Karpas-422 (cell line): ENCODE measurements around the gene MPPED2. TPM values are rescaled to one million over a fixed set of nuclear protein-coding genes. Genes with fewer than 3 reads are reported as not detected.

Source experiments
- DNase-seq: peaks from one replicate; pipeline ENCODE4 v3.0.0-alpha.2; 2015
- H2AFZ ChIP-seq: fragments of 200-600 bp; sonication (generic); 2 replicates; pipeline ENCODE4 v1.6.1; 2014; ENCODE audit warnings: antibody characterized with exemption, low read length, mixed read lengths
- H3K27ac ChIP-seq: fragments of 200-600 bp; sonication (generic); 2 replicates; pipeline ENCODE4 v1.5.1; 2014; ENCODE audit warnings: mild to moderate bottlenecking, low read length, moderate library complexity
- H3K27me3 ChIP-seq: fragments of 200-600 bp; sonication (generic); 2 replicates; pipeline ENCODE4 v1.6.1; 2014; ENCODE audit warnings: low read length, mixed read lengths
- H3K36me3 ChIP-seq: fragments of 200-600 bp; sonication (generic); 2 replicates; pipeline ENCODE4 v1.6.1; 2014; ENCODE audit warnings: low read length, mixed read lengths; ENCODE audit not compliant: insufficient read depth
- H3K4me1 ChIP-seq: fragments of 200-600 bp; sonication (generic); 2 replicates; pipeline ENCODE4 v1.6.1; 2014; ENCODE audit warnings: mild to moderate bottlenecking, low read length, mixed read lengths
- H3K4me2 ChIP-seq: fragments of 200-600 bp; sonication (generic); 2 replicates; pipeline ENCODE4 v1.6.1; 2014; ENCODE audit warnings: low read length, low read depth, mild to moderate bottlenecking; ENCODE audit not compliant: poor library complexity, severe bottlenecking
- H3K4me3 ChIP-seq: fragments of 200-600 bp; sonication (generic); 2 replicates; pipeline ENCODE4 v1.5.1; 2014; ENCODE audit warnings: mild to moderate bottlenecking, antibody characterized with exemption, low read length, mixed read lengths
- H3K79me2 ChIP-seq: fragments of 200-600 bp; sonication (generic); 2 replicates; pipeline ENCODE4 v1.6.1; 2014; ENCODE audit warnings: mild to moderate bottlenecking, low read length, mixed read lengths
- H3K9ac ChIP-seq: fragments of 200-600 bp; sonication (generic); 2 replicates; pipeline ENCODE4 v1.6.0; 2014; ENCODE audit warnings: low read length
- H3K9me2 ChIP-seq: fragments of 200-600 bp; sonication (generic), shearing (Covaris generic); replicated peaks from 2 replicates; pipeline ENCODE4 v1.6.0; 2014; ENCODE audit warnings: mild to moderate bottlenecking, low read length, moderate library complexity; ENCODE audit not compliant: insufficient read depth
- H3K9me3 ChIP-seq: fragments of 300-700, 200-600 bp; sonication (generic); 2 replicates; pipeline ENCODE4 v1.6.1; 2014; ENCODE audit warnings: low read length, mixed read lengths
- H4K20me1 ChIP-seq: fragments of 200-600 bp; sonication (generic); 2 replicates; pipeline ENCODE4 v1.6.1; 2014; ENCODE audit warnings: mild to moderate bottlenecking, antibody characterized with exemption, low read length, low read depth; ENCODE audit not compliant: insufficient read depth
- total RNA-seq: library from RNA; depleted of rRNA; stranded (reverse); fragments of >200 nt; shearing (Covaris generic); gene quantifications from 2 replicates; pipeline ENCODE4 v1.2.3, GENCODE V29; 2014; ENCODE audit warnings: low replicate concordance

The MPPED2 gene
- total RNA-seq, 1 experiment from 2014 or later, result not detected

- Histone ChIP-seq H3K4me3 (no peak overlapping the region), H3K27ac (no peak overlapping the region), H3K79me2 (no peaks in the 10 kb centered on the region), H4K20me1 (no peaks in the 10 kb centered on the region), H3K9ac (no peak overlapping the region), H2AFZ (no peak overlapping the region), H3K4me1 (no peaks in the 10 kb centered on the region), H3K36me3 (no peaks in the 10 kb centered on the region), H3K4me2 (no peak overlapping the region), H3K9me2 (no peaks in the 10 kb centered on the region), H3K27me3 (no peaks in the 10 kb centered on the region), H3K9me3 (no peaks in the 10 kb centered on the region)
- no peak for DNase-seq
These were observed 89.2 kb downstream of the MPPED2 start for GRCh38 chr11:30496935-30497334.

DNA sequence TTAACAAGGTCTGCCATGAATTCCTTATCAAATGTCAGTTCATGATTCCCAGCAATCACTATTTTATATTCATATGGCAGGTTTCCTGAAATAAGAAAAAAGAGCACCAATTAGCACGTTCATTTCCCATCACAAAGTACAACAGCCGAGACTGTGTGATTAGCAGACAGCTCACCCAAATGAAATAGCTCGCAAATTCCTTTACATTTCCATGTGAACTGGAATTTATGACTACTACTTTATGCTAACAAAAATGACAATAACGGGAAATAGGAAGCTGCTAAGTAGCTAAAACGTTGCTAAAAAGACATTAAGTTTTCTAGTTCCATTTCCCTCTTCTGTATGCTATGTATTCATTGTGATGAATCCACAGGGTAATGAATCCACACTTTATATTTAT is 90.7 kb downstream of the MPPED2 start:
- Histone ChIP-seq H3K27me3 (no peaks in the 10 kb centered on the region), H3K79me2 (no peaks in the 10 kb centered on the region), H3K4me3 (no peak overlapping the region), H3K9me2 (no peaks in the 10 kb centered on the region), H3K9me3 (no peaks in the 10 kb centered on the region), H3K9ac (no peak overlapping the region), H2AFZ (no peak overlapping the region), H3K4me1 (no peaks in the 10 kb centered on the region), H3K4me2 (no peak overlapping the region), H3K27ac (no peak overlapping the region), H3K36me3 (no peaks in the 10 kb centered on the region), H4K20me1 (no peaks in the 10 kb centered on the region)
- DNase-seq, result no peak

DNA sequence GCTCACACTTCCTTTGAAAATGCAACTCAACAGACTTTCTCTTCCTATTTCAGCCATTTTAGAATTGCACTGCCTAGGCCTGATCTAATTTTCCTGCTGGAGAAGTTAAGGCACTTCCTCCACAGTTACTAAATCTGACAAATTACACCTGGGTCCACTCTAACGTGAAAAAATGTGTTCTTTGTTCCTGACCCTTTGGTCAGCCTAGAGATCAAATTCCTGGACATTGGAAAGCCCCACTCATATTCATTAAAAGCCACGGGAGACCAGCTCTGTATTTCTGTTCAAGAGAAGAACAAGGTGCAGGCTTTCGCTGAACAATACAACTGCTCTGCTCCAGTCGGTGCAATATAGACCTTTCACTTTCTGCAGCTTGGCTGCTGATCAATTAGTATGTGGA is 96.6 kb downstream of the MPPED2 start:
- H3K4me2 ChIP-seq, result no peak overlapping the region
- H3K27me3 ChIP-seq, result no peaks in the 10 kb centered on the region
- H3K27ac ChIP-seq, result no peak overlapping the region
- H3K4me3 ChIP-seq, result no peak overlapping the region
- no peaks in the 10 kb centered on the region for H3K9me2 ChIP-seq
- no peaks in the 10 kb centered on the region for H3K4me1 ChIP-seq
- no peaks in the 10 kb centered on the region for H3K79me2 ChIP-seq
- H2AFZ ChIP-seq, result no peak overlapping the region
- H3K36me3 ChIP-seq, result no peaks in the 10 kb centered on the region
- no peaks in the 10 kb centered on the region for H3K9me3 ChIP-seq
- DNase-seq, result no peak
- no peak overlapping the region for H3K9ac ChIP-seq
- H4K20me1 ChIP-seq, result no peaks in the 10 kb centered on the region

GRCh38 chr11:30489076-30489475 is 97.1 kb downstream of the MPPED2 start:
- DNase-seq, result no peak
- no peak overlapping the region for H2AFZ ChIP-seq

GRCh38 chr11:30488304-30488998 is 97.7 kb downstream of the MPPED2 start:
- no peaks in the 10 kb centered on the region for H4K20me1 ChIP-seq
- no peaks in the 10 kb centered on the region for H3K4me1 ChIP-seq
- no peaks in the 10 kb centered on the region for H3K36me3 ChIP-seq
- no peaks in the 10 kb centered on the region for H3K27me3 ChIP-seq
- H3K9me2 ChIP-seq, result no peaks in the 10 kb centered on the region
- DNase-seq, result no peak
- no peak overlapping the region for H3K27ac ChIP-seq
- H3K79me2 ChIP-seq, result no peaks in the 10 kb centered on the region
- H3K9ac ChIP-seq, result no peak overlapping the region
- no peak overlapping the region for H3K4me3 ChIP-seq
- no peak overlapping the region for H3K4me2 ChIP-seq
- H2AFZ ChIP-seq, result no peak overlapping the region
- H3K9me3 ChIP-seq, result no peaks in the 10 kb centered on the region

More at GRCh38 chr11:30489076-30489475, 97.1 kb downstream of the MPPED2 start:
- H3K27me3 ChIP-seq, result no peaks in the 10 kb centered on the region
- no peak overlapping the region for H3K4me2 ChIP-seq
- H3K4me1 ChIP-seq, result no peaks in the 10 kb centered on the region
- no peak overlapping the region for H3K9ac ChIP-seq
- H3K9me2 ChIP-seq, result no peaks in the 10 kb centered on the region
- H3K4me3 ChIP-seq, result no peak overlapping the region
- no peaks in the 10 kb centered on the region for H3K79me2 ChIP-seq
- no peaks in the 10 kb centered on the region for H4K20me1 ChIP-seq
- no peaks in the 10 kb centered on the region for H3K36me3 ChIP-seq
- H3K27ac ChIP-seq, result no peak overlapping the region
- no peaks in the 10 kb centered on the region for H3K9me3 ChIP-seq

- Histone ChIP-seq H3K27me3 (no peaks in the 10 kb centered on the region), H3K27ac (no peak overlapping the region), H4K20me1 (no peaks in the 10 kb centered on the region), H3K9ac (no peak overlapping the region), H3K36me3 (no peaks in the 10 kb centered on the region), H3K79me2 (no peaks in the 10 kb centered on the region), H3K9me3 (no peaks in the 10 kb centered on the region), H3K4me3 (no peak overlapping the region), H3K4me1 (no peaks in the 10 kb centered on the region), H3K4me2 (no peak overlapping the region), H2AFZ (no peak overlapping the region), H3K9me2 (no peaks in the 10 kb centered on the region)
- no peak for DNase-seq
These were observed 98.8 kb downstream of the MPPED2 start for GRCh38 chr11:30487200-30487898.

DNA sequence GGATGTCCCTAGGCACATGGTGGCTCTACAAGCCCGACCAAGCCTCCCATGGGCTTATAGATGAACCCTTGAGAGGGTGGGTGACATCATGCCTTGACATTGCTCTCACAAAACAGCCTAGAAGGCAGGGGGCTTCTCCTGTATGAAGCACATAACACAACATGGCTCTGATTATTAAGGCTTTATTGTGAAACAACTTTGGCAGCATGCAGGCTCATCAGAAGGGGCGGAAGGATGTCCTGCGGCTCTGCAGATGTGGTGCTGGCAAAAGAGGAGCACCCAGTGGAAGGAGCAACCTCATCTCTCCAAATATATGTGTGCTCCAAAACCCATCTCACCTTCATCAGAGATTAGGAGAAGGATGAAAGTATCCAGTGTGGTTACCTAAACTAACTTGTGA is 100.4 kb downstream of the MPPED2 start:
- Histone ChIP-seq H3K9me2 (no peaks in the 10 kb centered on the region), H3K9ac (no peak overlapping the region), H4K20me1 (no peaks in the 10 kb centered on the region), H3K27ac (no peak overlapping the region), H3K79me2 (no peaks in the 10 kb centered on the region), H3K4me2 (no peak overlapping the region), H3K4me1 (no peaks in the 10 kb centered on the region), H3K4me3 (no peak overlapping the region), H3K9me3 (no peaks in the 10 kb centered on the region), H2AFZ (no peak overlapping the region), H3K27me3 (no peaks in the 10 kb centered on the region), H3K36me3 (no peaks in the 10 kb centered on the region)
- no peak for DNase-seq

DNA sequence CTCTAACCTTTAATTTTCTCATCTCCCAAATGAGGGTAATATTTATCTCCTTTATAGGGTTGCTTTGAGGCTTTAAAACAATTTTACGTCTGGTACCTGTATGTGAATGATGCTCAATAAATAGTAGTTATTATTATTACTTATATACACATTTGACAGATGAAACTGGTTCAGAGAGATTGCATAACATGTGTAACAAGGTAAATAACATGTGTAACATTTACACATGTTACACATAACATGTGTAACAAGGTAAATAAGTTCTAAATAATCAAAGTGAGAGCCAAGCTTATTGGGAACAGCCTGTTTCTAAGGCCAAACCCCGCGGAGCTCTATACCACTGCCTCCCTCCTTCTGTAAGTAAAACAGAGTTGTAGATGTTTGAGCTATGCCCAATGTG is 100.9 kb downstream of the MPPED2 start:
- H3K27ac ChIP-seq, result no peak overlapping the region
- H3K79me2 ChIP-seq, result no peaks in the 10 kb centered on the region
- no peak overlapping the region for H3K9ac ChIP-seq
- no peak overlapping the region for H2AFZ ChIP-seq
- no peaks in the 10 kb centered on the region for H3K36me3 ChIP-seq
- H3K9me2 ChIP-seq, result no peaks in the 10 kb centered on the region
- DNase-seq, result no peak
- no peak overlapping the region for H3K4me3 ChIP-seq
- no peaks in the 10 kb centered on the region for H3K27me3 ChIP-seq
- H4K20me1 ChIP-seq, result no peaks in the 10 kb centered on the region
- H3K4me1 ChIP-seq, result no peaks in the 10 kb centered on the region
- no peak overlapping the region for H3K4me2 ChIP-seq
- H3K9me3 ChIP-seq, result no peaks in the 10 kb centered on the region
